ENCODE measurements around the gene B4GALT3.

B4GALT3 gene

DNA sequence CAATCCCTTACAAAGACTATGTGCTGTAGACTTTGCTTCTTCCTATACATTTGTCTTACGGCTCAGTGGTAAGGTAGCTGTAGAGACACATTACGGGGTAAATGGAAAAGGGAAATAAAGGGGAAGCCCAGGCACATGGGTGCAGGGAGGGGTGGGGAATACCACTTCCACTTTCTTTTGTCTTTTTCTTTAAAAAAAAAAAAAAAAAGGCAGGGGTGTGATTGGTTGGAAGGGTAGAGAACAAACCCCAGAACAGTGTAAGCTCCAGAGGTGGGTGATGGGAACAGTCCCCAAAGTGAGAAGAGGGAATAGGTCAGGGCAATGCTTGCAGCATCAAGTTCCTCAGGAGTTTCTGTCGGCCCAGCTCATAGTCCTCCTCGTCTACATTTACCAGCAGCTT, 55.5 kb downstream of the B4GALT3 start:
- DNase-seq = no peak
